Type B pancreatic cell (in vitro differentiated cells): ENCODE data around the gene PPP2R5C. TPM values are rescaled to one million over a fixed set of nuclear protein-coding genes. Genes with fewer than 3 reads are reported as not detected.

Experiments
- DNase-seq: peaks from one replicate; pipeline ENCODE4 v3.0.0; 2021; ENCODE audit warnings: mixed read lengths; ENCODE audit not compliant: unreplicated experiment; ENCODE audit errors: extremely low spot score
- H3K27ac Mint-ChIP-seq: 2 replicates; pipeline ENCODE4 v1.8.0; 2021; ENCODE audit warnings: mild to moderate bottlenecking, mixed read lengths
- H3K27me3 Mint-ChIP-seq: 2 replicates; pipeline ENCODE4 v1.8.0; 2021; ENCODE audit warnings: mixed read lengths
- H3K36me3 Mint-ChIP-seq: 2 replicates; pipeline ENCODE4 v1.8.0; 2021; ENCODE audit warnings: mixed read lengths
- H3K4me1 Mint-ChIP-seq: one replicate; pipeline ENCODE4 v1.8.0; 2021; ENCODE audit warnings: mixed read lengths; ENCODE audit not compliant: unreplicated experiment
- H3K4me3 Mint-ChIP-seq: 2 replicates; pipeline ENCODE4 v1.8.0; 2021; ENCODE audit warnings: mild to moderate bottlenecking, mixed read lengths
- H3K9me3 Mint-ChIP-seq: 2 replicates; pipeline ENCODE4 v1.8.0; 2021; ENCODE audit warnings: mixed read lengths
- total RNA-seq: library from RNA; stranded (reverse); gene quantifications from 2 replicates; pipeline ENCODE4 v1.2.1, GENCODE V29; 2021; ENCODE audit warnings: low replicate concordance
- TF ChIP-seq, protein P1 (sequence below): fragments of 200-600 bp; sonication (generic); conservative IDR thresholded peaks from 2 replicates; pipeline ENCODE4 v1.5.0; 2021; ENCODE audit warnings: antibody characterized with exemption, mild to moderate bottlenecking

Gene PPP2R5C
- total RNA-seq, 1 donor from 2014 or later, result 99.8 TPM

- H3K4me3 Mint-ChIP-seq, result no peak overlapping the region
- DNase-seq, result no peak
These were observed 46.1 kb upstream of the PPP2R5C start for GRCh38 chr14:101715210-101716076.

DNA sequence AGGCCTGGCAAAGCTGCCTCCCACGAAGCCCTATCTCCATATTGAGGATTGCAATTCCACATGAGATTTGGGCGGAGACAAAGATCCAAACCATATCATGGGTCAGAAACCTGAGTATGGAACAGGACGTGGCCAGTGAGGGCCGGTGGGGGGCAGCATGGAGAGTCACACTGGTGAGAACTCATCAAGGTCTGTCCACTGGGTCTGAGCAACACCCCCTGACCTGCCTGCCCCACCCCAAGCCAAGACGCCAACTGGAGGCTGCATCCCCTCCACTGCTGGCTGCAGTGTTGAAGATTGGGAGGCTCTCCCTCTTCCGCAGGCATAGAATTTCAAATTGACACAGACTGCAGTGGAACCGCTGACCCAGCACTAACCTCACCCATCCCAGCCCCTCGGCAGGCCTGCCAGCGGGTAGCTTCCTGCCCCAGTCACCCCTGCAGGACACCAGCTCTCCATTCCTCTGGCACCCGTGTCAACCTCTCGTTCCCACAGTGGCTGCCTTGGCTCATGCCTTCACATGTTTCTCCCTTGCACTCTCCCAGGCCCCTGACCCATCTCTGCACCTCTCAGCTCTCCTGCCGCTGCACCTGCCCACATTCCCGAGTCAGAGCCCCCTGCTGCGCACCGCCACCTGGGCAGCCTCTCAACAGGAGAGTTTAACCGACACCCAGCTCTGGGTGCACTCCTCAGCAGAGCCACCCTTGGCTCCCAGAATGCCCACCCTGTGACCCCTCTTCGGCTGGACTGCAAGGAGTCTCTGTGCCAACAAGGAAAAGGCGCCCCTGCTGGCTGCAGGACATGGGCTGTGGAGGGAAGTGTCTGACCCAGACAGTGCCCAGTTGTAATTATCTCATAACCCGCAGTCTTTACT, 45.2 kb upstream of the PPP2R5C start:
- no peaks in the 10 kb centered on the region for H3K9me3 Mint-ChIP-seq
- no peak overlapping the region for H3K4me3 Mint-ChIP-seq
- H3K27me3 Mint-ChIP-seq, result no peaks in the 10 kb centered on the region
- peaks cover 10% of the 10 kb centered on the region for H3K4me1 Mint-ChIP-seq
- no peak overlapping the region for H3K27ac Mint-ChIP-seq
- no peak for DNase-seq
- H3K36me3 Mint-ChIP-seq, result no peaks in the 10 kb centered on the region
- TF ChIP-seq, protein P1, sequence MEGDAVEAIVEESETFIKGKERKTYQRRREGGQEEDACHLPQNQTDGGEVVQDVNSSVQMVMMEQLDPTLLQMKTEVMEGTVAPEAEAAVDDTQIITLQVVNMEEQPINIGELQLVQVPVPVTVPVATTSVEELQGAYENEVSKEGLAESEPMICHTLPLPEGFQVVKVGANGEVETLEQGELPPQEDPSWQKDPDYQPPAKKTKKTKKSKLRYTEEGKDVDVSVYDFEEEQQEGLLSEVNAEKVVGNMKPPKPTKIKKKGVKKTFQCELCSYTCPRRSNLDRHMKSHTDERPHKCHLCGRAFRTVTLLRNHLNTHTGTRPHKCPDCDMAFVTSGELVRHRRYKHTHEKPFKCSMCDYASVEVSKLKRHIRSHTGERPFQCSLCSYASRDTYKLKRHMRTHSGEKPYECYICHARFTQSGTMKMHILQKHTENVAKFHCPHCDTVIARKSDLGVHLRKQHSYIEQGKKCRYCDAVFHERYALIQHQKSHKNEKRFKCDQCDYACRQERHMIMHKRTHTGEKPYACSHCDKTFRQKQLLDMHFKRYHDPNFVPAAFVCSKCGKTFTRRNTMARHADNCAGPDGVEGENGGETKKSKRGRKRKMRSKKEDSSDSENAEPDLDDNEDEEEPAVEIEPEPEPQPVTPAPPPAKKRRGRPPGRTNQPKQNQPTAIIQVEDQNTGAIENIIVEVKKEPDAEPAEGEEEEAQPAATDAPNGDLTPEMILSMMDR, result no peak

More at GRCh38 chr14:101715210-101716076, 46.1 kb upstream of the PPP2R5C start:
- no peaks in the 10 kb centered on the region for H3K36me3 Mint-ChIP-seq
- no peaks in the 10 kb centered on the region for H3K9me3 Mint-ChIP-seq
- H3K27me3 Mint-ChIP-seq, result no peaks in the 10 kb centered on the region
- TF ChIP-seq, protein P1, result no peak
- peaks cover 10% of the 10 kb centered on the region for H3K4me1 Mint-ChIP-seq
- no peak overlapping the region for H3K27ac Mint-ChIP-seq

- H3K27me3 Mint-ChIP-seq, result no peaks in the 10 kb centered on the region
- peaks cover 10% of the 10 kb centered on the region for H3K4me1 Mint-ChIP-seq
- no peak overlapping the region for H3K27ac Mint-ChIP-seq
- DNase-seq, result no peak
- no peaks in the 10 kb centered on the region for H3K36me3 Mint-ChIP-seq
- H3K9me3 Mint-ChIP-seq, result no peaks in the 10 kb centered on the region
- H3K4me3 Mint-ChIP-seq, result no peak overlapping the region
- TF ChIP-seq, protein P1, result no peak
These were observed 44.4 kb upstream of the PPP2R5C start for GRCh38 chr14:101716956-101717662.

DNA sequence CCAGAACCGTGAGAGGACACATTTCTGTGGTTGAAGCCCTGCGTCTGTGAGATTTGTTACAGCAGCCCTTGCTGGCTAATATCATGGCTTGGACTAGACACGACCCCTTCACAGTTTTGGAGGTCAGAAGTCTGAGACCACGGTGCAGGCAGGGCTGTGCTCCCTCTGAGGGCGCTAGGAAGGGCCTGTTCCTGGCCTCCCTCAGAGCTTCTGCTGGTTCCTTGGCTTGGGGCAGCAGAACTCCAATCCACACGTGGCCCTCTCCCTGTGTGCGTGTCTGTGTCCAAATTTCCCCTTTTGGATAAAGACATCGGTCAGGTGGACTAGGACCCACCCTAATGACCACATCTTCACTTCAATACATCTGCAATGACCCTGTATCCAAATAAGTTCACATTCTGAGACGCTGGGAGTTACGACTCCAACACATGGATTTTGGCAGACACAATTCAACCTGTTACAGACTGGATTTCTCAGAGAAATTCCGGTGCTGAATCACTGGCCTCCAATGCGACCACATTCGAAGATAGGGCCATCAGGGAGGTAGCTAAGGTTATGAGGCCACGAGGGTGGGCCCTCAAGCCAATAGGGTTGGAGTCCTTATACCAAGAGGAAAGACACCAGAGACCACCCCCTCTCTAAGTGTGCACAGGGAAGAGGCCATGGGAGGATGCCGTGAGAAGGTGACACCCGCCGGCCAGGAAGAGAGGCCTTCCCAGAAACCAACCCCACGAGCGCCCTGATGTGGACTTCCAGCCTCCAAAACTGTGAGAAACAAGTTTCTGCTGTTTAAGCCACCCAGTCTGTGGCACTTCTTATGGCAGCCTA, 43.6 kb upstream of the PPP2R5C start:
- H3K9me3 Mint-ChIP-seq, result no peaks in the 10 kb centered on the region
- TF ChIP-seq, protein P1, result no peak
- no peak overlapping the region for H3K27ac Mint-ChIP-seq
- no peak overlapping the region for H3K4me3 Mint-ChIP-seq
- H3K4me1 Mint-ChIP-seq, result peaks cover 10% of the 10 kb centered on the region
- H3K27me3 Mint-ChIP-seq, result no peaks in the 10 kb centered on the region
- no peaks in the 10 kb centered on the region for H3K36me3 Mint-ChIP-seq
- DNase-seq, result no peak
